ENCODE measurements around the gene OR12D1.

OR12D1 gene

DNA sequence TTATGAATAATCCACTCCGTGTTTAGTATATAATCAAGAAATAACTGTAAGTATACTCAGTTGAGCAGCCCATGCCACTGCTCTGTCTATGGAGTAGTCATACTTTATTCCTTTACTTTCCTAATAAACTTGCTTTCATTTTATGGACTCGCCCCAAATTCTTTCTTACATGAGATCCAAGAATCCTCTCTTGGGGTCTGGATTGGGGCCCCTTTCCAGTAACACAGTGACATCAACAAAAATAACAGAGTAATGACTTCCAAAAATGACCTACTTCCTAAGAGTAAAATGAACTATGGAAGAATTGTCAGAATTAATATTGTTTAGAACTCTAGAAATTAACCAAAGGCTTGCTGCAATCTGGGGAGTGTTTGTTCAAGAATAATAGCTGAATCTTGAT, 51.1 kb downstream of the OR12D1 start:
- no peak for DNase-seq

DNA sequence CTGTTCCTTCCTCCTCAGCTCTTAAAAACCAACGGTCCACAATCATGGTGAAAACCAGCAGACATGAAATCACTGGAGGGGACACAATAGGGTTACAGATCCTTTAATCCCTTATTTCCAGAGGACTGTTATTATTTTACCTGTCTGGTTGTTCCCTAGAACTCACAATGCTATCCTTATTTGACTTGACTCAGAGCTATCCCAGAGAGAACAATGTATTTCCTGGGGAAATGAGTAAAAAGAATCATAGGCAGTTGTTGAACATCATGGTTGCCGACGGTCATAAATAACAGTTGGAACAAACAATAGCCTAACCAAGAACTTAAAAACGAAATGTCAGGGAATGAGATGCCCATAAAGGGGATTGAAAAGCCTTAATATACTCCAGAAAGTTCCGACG, 51.5 kb downstream of the OR12D1 start:
- DNase-seq, result no peak

Measured in T1000 (cell line).